Keratinocyte (primary cell): Measurements from ENCODE around the gene SBNO2. TPM values are rescaled to one million over a fixed set of nuclear protein-coding genes. Genes with fewer than 3 reads are reported as not detected.

Experiments
- DNase-seq: peaks from one replicate; pipeline ENCODE4 v3.0.0-alpha.2; 2011; ENCODE audit warnings: low read depth, missing footprints, low spot score
- FAIRE-seq: peaks from 2 replicates; lab custom pipeline; 2011; peaks lifted over from hg19 to GRCh38; lab: Jason Lieb, UNC
- H2AFZ ChIP-seq: 2 replicates; pipeline ENCODE4 v1.6.0; 2012; ENCODE audit warnings: low read length, control low read depth, inconsistent platforms; ENCODE audit not compliant: control insufficient read depth
- H3K27ac ChIP-seq: 2 replicates; pipeline ENCODE4 v1.5.1; 2011; ENCODE audit warnings: low read length; ENCODE audit not compliant: control insufficient read depth, insufficient read depth
- H3K27me3 ChIP-seq: 3 replicates; pipeline ENCODE4 v1.6.0; 2011; ENCODE audit warnings: low read length; ENCODE audit not compliant: control insufficient read depth, insufficient read depth; ENCODE audit errors: extremely low read depth
- H3K36me3 ChIP-seq, 2 experiments: 2 replicates in 1 of 2; 3 replicates in 1 of 2; pipeline ENCODE4 v1.5.1; 2011; ENCODE audit warnings: low read length in 2 of 2, mild to moderate bottlenecking in 1 of 2; ENCODE audit not compliant: control insufficient read depth in 2 of 2, insufficient read depth in 2 of 2; ENCODE audit errors: extremely low read depth in 1 of 2
- H3K4me1 ChIP-seq: 3 replicates; pipeline ENCODE4 v1.5.1; 2011; ENCODE audit warnings: low read length; ENCODE audit not compliant: control insufficient read depth, insufficient read depth; ENCODE audit errors: extremely low read depth
- H3K4me2 ChIP-seq: 3 replicates; pipeline ENCODE4 v1.6.0; 2011; ENCODE audit warnings: low read depth, low read length; ENCODE audit not compliant: control insufficient read depth, insufficient read depth; ENCODE audit errors: extremely low read depth
- H3K4me3 ChIP-seq, 3 experiments: fragments of 200-600 bp in 1 of 3; sonication (generic) in 1 of 3; 2 replicates in 2 of 3; 3 replicates in 1 of 3; pipeline ENCODE4 v1.5.1; 2011 to 2016; ENCODE audit warnings: low read length in 3 of 3, mild to moderate bottlenecking in 3 of 3, control low read depth in 2 of 3, inconsistent platforms in 1 of 3, low read depth in 1 of 3, mixed read lengths in 1 of 3, mixed run types in 1 of 3, moderate library complexity in 1 of 3; ENCODE audit not compliant: control insufficient read depth in 2 of 3, insufficient read depth in 2 of 3; ENCODE audit errors: extremely low read depth in 1 of 3
- H3K79me2 ChIP-seq: 2 replicates; pipeline ENCODE4 v1.6.0; 2012; ENCODE audit warnings: low read length; ENCODE audit not compliant: control insufficient read depth, insufficient read depth
- H3K9ac ChIP-seq: 3 replicates; pipeline ENCODE4 v1.6.0; 2011; ENCODE audit warnings: low read length; ENCODE audit not compliant: control insufficient read depth, insufficient read depth; ENCODE audit errors: extremely low read depth
- H3K9me1 ChIP-seq: 3 replicates; pipeline ENCODE4 v1.6.0; 2011; ENCODE audit warnings: low read length; ENCODE audit not compliant: control insufficient read depth, insufficient read depth; ENCODE audit errors: extremely low read depth
- H3K9me3 ChIP-seq: 2 replicates; pipeline ENCODE4 v1.5.1; 2012; ENCODE audit warnings: low read depth, low read length; ENCODE audit not compliant: control insufficient read depth
- H4K20me1 ChIP-seq: 3 replicates; pipeline ENCODE4 v1.6.0; 2011; ENCODE audit warnings: low read length; ENCODE audit not compliant: control insufficient read depth, insufficient read depth; ENCODE audit errors: extremely low read depth
- CTCF ChIP-seq, 3 experiments: IDR thresholded peaks in 1 of 3; conservative IDR thresholded peaks in 1 of 3; optimal IDR thresholded peaks in 1 of 3; 2 replicates in 2 of 3; 3 replicates in 1 of 3; pipeline versions ENCODE3 to v1.5.1; 2011; ENCODE audit warnings: low read length in 3 of 3, mild to moderate bottlenecking in 3 of 3, moderate library complexity in 2 of 3, control low read depth in 1 of 3, inconsistent platforms in 1 of 3; ENCODE audit not compliant: insufficient read depth in 2 of 3; ENCODE audit errors: extremely low read depth in 1 of 3
- EZH2 ChIP-seq: IDR thresholded peaks from one replicate; pipeline ENCODE4 v1.6.1; 2012; ENCODE audit warnings: inconsistent platforms, mild to moderate bottlenecking, low read length, moderate library complexity
- dilution Hi-C: fragments of 300-500 bp; cut with MboI; formaldehyde crosslinking; loops from one replicate; pipeline ENCODE4 v1.7.0; 2020; ENCODE audit warnings: low sequenced_read_pairs; ENCODE audit not compliant: extremely low pct_ligation_motif_present
- polyA plus RNA-seq, 5 experiments: library from polyadenylated mRNA; depleted of rRNA in 3 of 5; stranded (reverse) in 3 of 5; stranded (forward) in 1 of 5; unstranded in 1 of 5; fragments of >200 nt; gene quantifications; 1 replicate in 1 of 5; 2 replicates in 3 of 5; 3 replicates in 1 of 5; pipeline versions ENCODE4 v1.2.1 to v1.2.3, GENCODE V29; 2011 to 2012; ENCODE audit warnings: missing spikeins in 2 of 5, low read depth in 1 of 5, low replicate concordance in 1 of 5

Gene SBNO2
- polyA plus RNA-seq, 1 donor (not counting 4 experiments of a cell fraction or from before 2014, with no cell fraction given): 10.9 TPM

DNA sequence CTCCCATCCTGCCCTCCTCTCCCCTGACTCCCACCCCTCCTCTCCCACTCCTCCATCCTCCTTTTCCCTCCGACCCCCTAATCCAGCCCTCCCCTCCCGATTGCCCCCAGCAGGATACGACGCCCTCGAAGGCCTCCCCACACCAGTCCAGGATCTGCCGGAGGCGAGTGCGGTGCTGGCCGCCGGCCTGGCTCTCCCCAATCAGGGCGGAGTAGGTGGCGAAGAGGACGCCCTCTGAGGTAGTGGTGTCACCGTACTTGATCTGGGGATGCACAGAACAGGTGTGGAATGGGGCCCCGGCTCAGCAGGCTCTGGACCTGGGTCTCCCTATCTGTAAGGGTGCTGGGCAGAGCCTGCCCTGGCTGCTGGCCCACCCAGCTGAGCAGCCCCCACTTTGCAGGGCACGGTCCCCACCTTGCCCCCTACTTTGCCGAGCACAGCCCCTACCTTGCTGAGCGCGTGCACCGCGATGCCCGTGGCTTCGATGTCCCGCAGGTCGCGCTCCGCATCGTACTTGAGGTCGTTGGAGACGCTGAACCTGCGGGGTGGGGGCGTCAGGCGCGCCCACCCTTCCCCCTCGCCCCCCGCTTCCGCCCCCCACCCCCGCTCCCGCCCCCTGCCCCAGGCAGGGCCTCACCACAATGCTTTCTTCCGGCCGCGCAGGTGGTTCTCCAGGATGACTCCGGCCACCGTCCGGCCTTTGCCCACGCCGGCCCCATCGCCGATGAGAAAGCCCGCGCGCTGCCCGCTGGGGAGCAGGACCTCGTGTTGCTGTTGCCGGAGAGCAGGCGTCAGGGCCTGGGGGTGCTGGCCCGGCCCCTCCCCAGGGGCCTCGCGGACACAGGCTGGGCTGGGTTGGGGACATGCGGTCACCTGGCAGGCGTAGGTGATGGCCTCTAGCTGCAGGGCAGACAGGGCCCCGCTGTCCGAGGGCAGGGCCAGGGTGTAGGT lies 51.8 kb downstream of the SBNO2 start:
- dilution Hi-C loops: no loop called here
- Histone ChIP-seq H4K20me1 (peaks cover 4% of the 10 kb centered on the region), H3K4me1 (no peaks in the 10 kb centered on the region), H3K9me3 (no peaks in the 10 kb centered on the region), H3K27me3 (no peaks in the 10 kb centered on the region), H3K27ac (no peak overlapping the region), H3K36me3 (peaks cover 46 to 51% of the 10 kb centered on the region in 2 experiments), H3K79me2 (peaks cover 3% of the 10 kb centered on the region), H3K4me2 (no peak overlapping the region), H3K9me1 (no peaks in the 10 kb centered on the region), H3K4me3 (no peak overlapping the region), H2AFZ (no peak overlapping the region), H3K9ac (no peak overlapping the region)
- no peak for DNase-seq
- TF ChIP-seq EZH2 (no peak), CTCF (optimal IDR thresholded peaks at IDR 0.05 in 1 of 3, IDR thresholded peaks at IDR 0.05 in 1 of 3, conservative IDR thresholded peaks at IDR 0.05 in 1 of 3; ENCODE audit: extremely low read depth in 1 of 3, insufficient read depth in 2 of 3, low read length in 3 of 3) (no peak)
- FAIRE-seq: no peak

DNA sequence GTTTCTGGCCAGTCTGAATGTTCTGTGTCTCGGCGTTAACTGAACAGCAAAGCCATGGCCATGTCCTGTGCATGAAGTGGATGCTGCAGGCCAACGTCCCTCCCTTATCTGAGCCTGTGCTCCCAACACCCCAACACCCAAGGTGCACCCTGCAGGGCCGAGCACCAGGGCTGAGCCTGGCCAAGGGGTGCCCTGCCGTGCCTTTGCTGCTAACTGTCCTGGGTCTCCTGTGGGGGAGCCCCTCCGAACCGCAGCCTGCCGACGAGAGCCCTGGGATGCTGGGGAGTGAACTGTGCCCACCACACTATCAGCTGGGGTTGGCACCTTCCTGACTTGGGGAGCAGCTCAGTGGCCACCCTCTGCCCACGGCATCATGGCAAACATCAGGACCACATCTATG lies 52.7 kb downstream of the SBNO2 start:
- Histone ChIP-seq H3K9me1 (no peaks in the 10 kb centered on the region), H3K4me3 (no peak overlapping the region), H3K27me3 (no peaks in the 10 kb centered on the region), H3K79me2 (no peaks in the 10 kb centered on the region), H4K20me1 (peaks cover 4% of the 10 kb centered on the region), H2AFZ (no peak overlapping the region), H3K9me3 (no peaks in the 10 kb centered on the region), H3K9ac (no peak overlapping the region), H3K27ac (no peak overlapping the region), H3K36me3 (peaks cover 45 to 60% of the 10 kb centered on the region in 2 experiments), H3K4me1 (no peaks in the 10 kb centered on the region), H3K4me2 (no peak overlapping the region)
- TF ChIP-seq EZH2 (no peak), CTCF (optimal IDR thresholded peaks at IDR 0.05 in 1 of 3, IDR thresholded peaks at IDR 0.05 in 1 of 3, conservative IDR thresholded peaks at IDR 0.05 in 1 of 3; ENCODE audit: extremely low read depth in 1 of 3, insufficient read depth in 2 of 3, low read length in 3 of 3) (no peak)
- FAIRE-seq (no peak), DNase-seq (no peak)
- dilution Hi-C loops: no loop called here
